HCT116 (cell line): ENCODE results near the gene CCDC187. TPM values are rescaled to one million over a fixed set of nuclear protein-coding genes. Genes with fewer than 3 reads are reported as not detected.

Source experiments
- ATAC-seq: fragments of 200-7000 bp; cut with Tn5 transposase; 2 replicates; pipeline ENCODE4 v1.9.1; 2020; ENCODE audit warnings: mild to moderate bottlenecking, moderate library complexity
- BruUV-seq: library from RNA; stranded (reverse); fragments of 400-500 nt; replicated peaks from 2 replicates; lab custom pipeline; 2021; lab: Mats Ljungman, UMichigan
- CTCF ChIA-PET: fragments of 300-600 bp; sonication (Branson Sonifier 250); formaldehyde crosslinking; loops from one replicate; lab custom pipeline; 2021; ENCODE audit warnings: antibody characterized with exemption; lab: Charles Lee
- POLR2A ChIA-PET: fragments of 300-600, 350-600 bp; sonication (Branson Sonifier 250); formaldehyde crosslinking; loops from one replicate; lab custom pipeline; 2021; ENCODE audit warnings: antibody characterized with exemption; lab: Charles Lee
- RAD21 ChIA-PET, 2 experiments: fragments of 300-600 bp; sonication (Branson Sonifier 250); formaldehyde crosslinking; loops; one replicate each; lab custom pipeline; 2023; ENCODE audit warnings: low total read pairs in 2 of 2; ENCODE audit not compliant: uncharacterized antibody in 2 of 2, unreplicated experiment in 2 of 2, low non-redundant PET in 1 of 2; lab: Charles Lee
- DNase-seq: peaks from one replicate; pipeline ENCODE4 v3.0.0-alpha.2; 2010; ENCODE audit warnings: low read depth, low spot score
- H2AFZ ChIP-seq: fragments of 200-600 bp; shearing (Covaris generic), sonication (generic); 2 replicates; pipeline ENCODE4 v1.6.1; 2017; ENCODE audit warnings: low read depth, mixed run types, mixed read lengths, antibody characterized with exemption, low read length; ENCODE audit not compliant: poor library complexity, severe bottlenecking
- H3K27ac ChIP-seq: 2 replicates; pipeline ENCODE4 v1.5.1; 2012; ENCODE audit warnings: low read depth, low read length
- H3K27me3 ChIP-seq: fragments of 200-600 bp; sonication (generic); 2 replicates; pipeline ENCODE4 v1.6.1; 2016; ENCODE audit warnings: mixed run types, low read length, mixed read lengths; ENCODE audit not compliant: insufficient read depth
- H3K36me3 ChIP-seq, 2 experiments: fragments of 200-500 bp in 1 of 2; fragments of 200-600 bp in 1 of 2; sonication (Bioruptor generic) in 1 of 2; sonication (generic) in 1 of 2; 2 replicates each; pipeline versions ENCODE4 v1.5.1 to v1.6.1; 2014 to 2016; ENCODE audit warnings: low read length in 2 of 2, inconsistent platforms in 1 of 2, mixed read lengths in 1 of 2, mixed run types in 1 of 2; ENCODE audit not compliant: insufficient read depth in 2 of 2, control insufficient read depth in 1 of 2
- H3K4me1 ChIP-seq, 2 experiments: fragments of 200-600 bp in 1 of 2; sonication (generic) in 1 of 2; 2 replicates each; pipeline versions ENCODE4 v1.5.1 to v1.6.1; 2012 to 2017; ENCODE audit warnings: low read length in 2 of 2, inconsistent platforms in 1 of 2, mild to moderate bottlenecking in 1 of 2, mixed read lengths in 1 of 2, mixed run types in 1 of 2, moderate library complexity in 1 of 2; ENCODE audit not compliant: insufficient read depth in 2 of 2, control insufficient read depth in 1 of 2
- H3K4me2 ChIP-seq: fragments of 200-600 bp; sonication (generic); 2 replicates; pipeline ENCODE4 v1.6.1; 2017; ENCODE audit warnings: mixed run types, low read length, mixed read lengths
- H3K4me3 ChIP-seq, 2 experiments: fragments of 200-600 bp in 1 of 2; sonication (generic) in 1 of 2; replicated peaks in 1 of 2; 2 replicates each; pipeline ENCODE4 v1.5.1; 2011 to 2016; ENCODE audit warnings: low read length in 2 of 2, control low read depth in 1 of 2, low read depth in 1 of 2, mild to moderate bottlenecking in 1 of 2, mixed read lengths in 1 of 2, mixed run types in 1 of 2
- H3K79me2 ChIP-seq: fragments of 200-600 bp; sonication (generic); 2 replicates; pipeline ENCODE4 v1.6.1; 2017; ENCODE audit warnings: mild to moderate bottlenecking, mixed run types, low read length, moderate library complexity, mixed read lengths; ENCODE audit not compliant: insufficient read depth
- H3K9ac ChIP-seq: fragments of 200-600 bp; sonication (generic); 2 replicates; pipeline ENCODE4 v1.6.1; 2016; ENCODE audit warnings: low read length, mixed read lengths
- H3K9me2 ChIP-seq: fragments of 200-600 bp; sonication (generic), shearing (Covaris generic); 2 replicates; pipeline ENCODE4 v1.6.1; 2017; ENCODE audit warnings: mixed run types, mild to moderate bottlenecking, moderate library complexity; ENCODE audit not compliant: insufficient read depth
- H3K9me3 ChIP-seq, 2 experiments: fragments of 200-500 bp in 1 of 2; fragments of 200-600 bp in 1 of 2; sonication (Bioruptor generic) in 1 of 2; sonication (generic) in 1 of 2; 2 replicates each; pipeline ENCODE4 v1.6.1; 2014 to 2017; ENCODE audit warnings: low read length in 2 of 2, mixed read lengths in 2 of 2, inconsistent platforms in 1 of 2, low read depth in 1 of 2, mild to moderate bottlenecking in 1 of 2, mixed run types in 1 of 2, moderate library complexity in 1 of 2; ENCODE audit not compliant: control insufficient read depth in 1 of 2, insufficient read depth in 1 of 2
- H4K20me1 ChIP-seq: fragments of 200-600 bp; sonication (generic), shearing (Covaris generic); 2 replicates; pipeline ENCODE4 v1.6.1; 2017; ENCODE audit warnings: mixed run types, mild to moderate bottlenecking, moderate library complexity; ENCODE audit not compliant: insufficient read depth
- EZH2phosphoT487 ChIP-seq: fragments of 200-600 bp; IDR thresholded peaks from 2 replicates; pipeline ENCODE4 v1.6.1; 2018; ENCODE audit warnings: antibody characterized with exemption, borderline replicate concordance
- FOSL1 ChIP-seq: IDR thresholded peaks from 2 replicates; pipeline ENCODE4 v1.6.1; 2012; ENCODE audit warnings: low read depth
- JUND ChIP-seq: IDR thresholded peaks from 2 replicates; pipeline ENCODE4 v1.6.1; 2012
- POLR2AphosphoS5 ChIP-seq: IDR thresholded peaks from 2 replicates; pipeline ENCODE4 v1.6.1; 2011; ENCODE audit warnings: mild to moderate bottlenecking, low read depth, low read length, moderate library complexity
- intact Hi-C: fragments of 100-400 bp; cut with micrococcal nuclease; formaldehyde crosslinking; loops from 2 replicates; pipeline ENCODE4 v1.10.0; 2022
- total RNA-seq: library from RNA; stranded (reverse); gene quantifications from one replicate; pipeline ENCODE4 v1.2.1, GENCODE V29; 2021; ENCODE audit not compliant: unreplicated experiment
- TF ChIP-seq, protein P1 (sequence below): IDR thresholded peaks from 2 replicates; pipeline ENCODE4 v1.6.1; 2012; ENCODE audit warnings: low read depth
- TF ChIP-seq, protein P2 (sequence below): IDR thresholded peaks from 2 replicates; pipeline ENCODE4 v1.6.1; 2011; ENCODE audit warnings: mild to moderate bottlenecking, low read length, moderate library complexity; ENCODE audit not compliant: insufficient replicate concordance; ENCODE audit errors: extremely low read depth
- TF ChIP-seq, protein P3 (sequence below): IDR thresholded peaks from 2 replicates; pipeline ENCODE4 v1.6.1; 2012
- TF ChIP-seq, protein P4 (sequence below): IDR thresholded peaks from 2 replicates; pipeline ENCODE4 v1.6.1; 2012
- TF ChIP-seq, protein P5 (sequence below), 3 experiments: fragments of 200-600 bp in 1 of 3; sonication (generic) in 1 of 3; IDR thresholded peaks in 2 of 3; conservative IDR thresholded peaks in 1 of 3; 2 replicates each; pipeline ENCODE4 v1.5.1; 2012 to 2017; ENCODE audit warnings: low read depth in 2 of 3, low read length in 2 of 3, antibody characterized with exemption in 1 of 3, borderline replicate concordance in 1 of 3, control low read depth in 1 of 3, mild to moderate bottlenecking in 1 of 3, mixed read lengths in 1 of 3, mixed run types in 1 of 3, moderate library complexity in 1 of 3; ENCODE audit not compliant: insufficient read depth in 1 of 3

Gene CCDC187
- total RNA-seq, 1 experiment from 2014 or later: 4.6 TPM

DNA sequence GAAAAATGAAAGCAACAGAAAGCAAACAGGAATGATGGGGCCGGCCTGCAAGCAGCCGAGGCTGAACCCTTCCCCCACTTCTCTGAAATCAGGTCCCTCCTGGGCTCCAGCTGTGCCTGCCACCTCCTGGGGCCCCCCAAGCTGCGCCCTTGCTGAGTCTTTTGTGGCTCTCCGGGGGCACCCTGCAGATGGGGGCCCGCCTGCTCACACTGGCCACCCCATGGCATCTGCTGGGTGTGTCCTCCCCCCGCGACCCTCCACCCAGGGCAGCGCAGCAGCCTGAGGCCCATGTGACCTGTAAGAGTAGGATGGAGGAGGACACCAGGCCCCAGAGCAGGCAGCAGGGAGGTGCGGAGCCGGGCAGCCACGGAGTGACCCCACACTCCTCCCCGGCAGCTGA, 29.2 kb upstream of the CCDC187 start:
- TF ChIP-seq POLR2AphosphoS5: no peak
- no peak for TF ChIP-seq JUND
- TF ChIP-seq, protein P1, sequence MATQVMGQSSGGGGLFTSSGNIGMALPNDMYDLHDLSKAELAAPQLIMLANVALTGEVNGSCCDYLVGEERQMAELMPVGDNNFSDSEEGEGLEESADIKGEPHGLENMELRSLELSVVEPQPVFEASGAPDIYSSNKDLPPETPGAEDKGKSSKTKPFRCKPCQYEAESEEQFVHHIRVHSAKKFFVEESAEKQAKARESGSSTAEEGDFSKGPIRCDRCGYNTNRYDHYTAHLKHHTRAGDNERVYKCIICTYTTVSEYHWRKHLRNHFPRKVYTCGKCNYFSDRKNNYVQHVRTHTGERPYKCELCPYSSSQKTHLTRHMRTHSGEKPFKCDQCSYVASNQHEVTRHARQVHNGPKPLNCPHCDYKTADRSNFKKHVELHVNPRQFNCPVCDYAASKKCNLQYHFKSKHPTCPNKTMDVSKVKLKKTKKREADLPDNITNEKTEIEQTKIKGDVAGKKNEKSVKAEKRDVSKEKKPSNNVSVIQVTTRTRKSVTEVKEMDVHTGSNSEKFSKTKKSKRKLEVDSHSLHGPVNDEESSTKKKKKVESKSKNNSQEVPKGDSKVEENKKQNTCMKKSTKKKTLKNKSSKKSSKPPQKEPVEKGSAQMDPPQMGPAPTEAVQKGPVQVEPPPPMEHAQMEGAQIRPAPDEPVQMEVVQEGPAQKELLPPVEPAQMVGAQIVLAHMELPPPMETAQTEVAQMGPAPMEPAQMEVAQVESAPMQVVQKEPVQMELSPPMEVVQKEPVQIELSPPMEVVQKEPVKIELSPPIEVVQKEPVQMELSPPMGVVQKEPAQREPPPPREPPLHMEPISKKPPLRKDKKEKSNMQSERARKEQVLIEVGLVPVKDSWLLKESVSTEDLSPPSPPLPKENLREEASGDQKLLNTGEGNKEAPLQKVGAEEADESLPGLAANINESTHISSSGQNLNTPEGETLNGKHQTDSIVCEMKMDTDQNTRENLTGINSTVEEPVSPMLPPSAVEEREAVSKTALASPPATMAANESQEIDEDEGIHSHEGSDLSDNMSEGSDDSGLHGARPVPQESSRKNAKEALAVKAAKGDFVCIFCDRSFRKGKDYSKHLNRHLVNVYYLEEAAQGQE: no peak
- no peak for TF ChIP-seq EZH2phosphoT487
- no peaks in the 10 kb centered on the region for H3K9me3 ChIP-seq
- intact Hi-C loops: no loop called here
- ATAC-seq (no peak), DNase-seq (no peak)
- no peak overlapping the region for H3K9ac ChIP-seq
- no peak overlapping the region for H3K4me3 ChIP-seq
- no peak overlapping the region for H3K27ac ChIP-seq
- no peaks in the 10 kb centered on the region for H3K27me3 ChIP-seq
- no peak overlapping the region for H3K4me2 ChIP-seq
- peaks cover 18% of the 10 kb centered on the region; the same call in 1 of the 2 replicates for H3K79me2 ChIP-seq
- ChIA-PET CTCF (no interaction called here), POLR2A (no interaction called here), RAD21 (no interaction called here)
- no peaks in the 10 kb centered on the region; a peak in 1 of 4 replicates for H3K36me3 ChIP-seq
- H4K20me1 ChIP-seq: no peaks in the 10 kb centered on the region
- no peaks in the 10 kb centered on the region for H3K9me2 ChIP-seq
- no TSS peak for BruUV-seq
- H3K4me1 ChIP-seq: peaks cover 8 to 12% of the 10 kb centered on the region in 2 experiments; a peak in 3 of 4 replicates
- no peak overlapping the region for H2AFZ ChIP-seq

DNA sequence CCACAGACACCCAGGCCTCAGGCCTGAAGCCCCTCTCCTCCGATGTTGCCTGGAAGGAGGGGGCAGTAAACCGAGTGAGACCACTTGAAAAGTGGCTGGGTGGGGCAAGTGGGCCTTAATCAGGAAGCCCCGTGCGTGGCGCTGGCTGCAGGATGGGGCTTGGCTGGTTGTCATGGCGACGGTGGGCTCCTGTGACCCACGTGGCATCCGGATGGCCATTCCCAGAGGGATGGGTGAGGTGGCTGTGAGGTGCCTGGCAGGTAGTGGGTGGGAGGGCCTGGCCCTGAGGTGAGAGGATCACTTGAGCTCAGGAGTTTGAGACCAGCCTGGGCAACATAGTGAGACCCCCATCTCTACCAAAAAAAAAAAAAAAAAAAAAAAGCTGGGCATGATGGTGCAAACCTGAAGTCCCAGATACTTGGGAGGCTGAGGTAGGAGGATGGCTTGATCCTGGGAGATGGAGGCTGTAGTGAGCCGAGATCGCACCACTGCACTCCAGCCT, 28.6 kb upstream of the CCDC187 start:
- Histone ChIP-seq H2AFZ (no peak overlapping the region), H3K9me2 (no peaks in the 10 kb centered on the region), H3K9ac (no peak overlapping the region), H3K79me2 (peaks cover 20% of the 10 kb centered on the region; the same call in 1 of the 2 replicates), H3K4me2 (no peak overlapping the region), H3K36me3 (no peaks in the 10 kb centered on the region; a peak in 1 of 4 replicates), H3K27me3 (no peaks in the 10 kb centered on the region), H4K20me1 (no peaks in the 10 kb centered on the region), H3K27ac (no peak overlapping the region), H3K4me3 (no peak overlapping the region), H3K4me1 (peaks cover 8 to 13% of the 10 kb centered on the region in 2 experiments; a peak in 3 of 4 replicates), H3K9me3 (no peaks in the 10 kb centered on the region)
- ChIA-PET RAD21 (no interaction called here), CTCF (no interaction called here), POLR2A (no interaction called here)
- DNase-seq (no peak), ATAC-seq (no peak)
- BruUV-seq: no TSS peak
- TF ChIP-seq, protein P2, sequence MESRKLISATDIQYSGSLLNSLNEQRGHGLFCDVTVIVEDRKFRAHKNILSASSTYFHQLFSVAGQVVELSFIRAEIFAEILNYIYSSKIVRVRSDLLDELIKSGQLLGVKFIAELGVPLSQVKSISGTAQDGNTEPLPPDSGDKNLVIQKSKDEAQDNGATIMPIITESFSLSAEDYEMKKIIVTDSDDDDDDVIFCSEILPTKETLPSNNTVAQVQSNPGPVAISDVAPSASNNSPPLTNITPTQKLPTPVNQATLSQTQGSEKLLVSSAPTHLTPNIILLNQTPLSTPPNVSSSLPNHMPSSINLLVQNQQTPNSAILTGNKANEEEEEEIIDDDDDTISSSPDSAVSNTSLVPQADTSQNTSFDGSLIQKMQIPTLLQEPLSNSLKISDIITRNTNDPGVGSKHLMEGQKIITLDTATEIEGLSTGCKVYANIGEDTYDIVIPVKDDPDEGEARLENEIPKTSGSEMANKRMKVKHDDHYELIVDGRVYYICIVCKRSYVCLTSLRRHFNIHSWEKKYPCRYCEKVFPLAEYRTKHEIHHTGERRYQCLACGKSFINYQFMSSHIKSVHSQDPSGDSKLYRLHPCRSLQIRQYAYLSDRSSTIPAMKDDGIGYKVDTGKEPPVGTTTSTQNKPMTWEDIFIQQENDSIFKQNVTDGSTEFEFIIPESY: no peak
- TF ChIP-seq, protein P3, sequence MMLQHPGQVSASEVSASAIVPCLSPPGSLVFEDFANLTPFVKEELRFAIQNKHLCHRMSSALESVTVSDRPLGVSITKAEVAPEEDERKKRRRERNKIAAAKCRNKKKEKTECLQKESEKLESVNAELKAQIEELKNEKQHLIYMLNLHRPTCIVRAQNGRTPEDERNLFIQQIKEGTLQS: no peak
- TF ChIP-seq POLR2AphosphoS5 (no peak), FOSL1 (no peak)
- TF ChIP-seq, protein P4, sequence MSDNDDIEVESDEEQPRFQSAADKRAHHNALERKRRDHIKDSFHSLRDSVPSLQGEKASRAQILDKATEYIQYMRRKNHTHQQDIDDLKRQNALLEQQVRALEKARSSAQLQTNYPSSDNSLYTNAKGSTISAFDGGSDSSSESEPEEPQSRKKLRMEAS: no peak
- TF ChIP-seq, protein P5, sequence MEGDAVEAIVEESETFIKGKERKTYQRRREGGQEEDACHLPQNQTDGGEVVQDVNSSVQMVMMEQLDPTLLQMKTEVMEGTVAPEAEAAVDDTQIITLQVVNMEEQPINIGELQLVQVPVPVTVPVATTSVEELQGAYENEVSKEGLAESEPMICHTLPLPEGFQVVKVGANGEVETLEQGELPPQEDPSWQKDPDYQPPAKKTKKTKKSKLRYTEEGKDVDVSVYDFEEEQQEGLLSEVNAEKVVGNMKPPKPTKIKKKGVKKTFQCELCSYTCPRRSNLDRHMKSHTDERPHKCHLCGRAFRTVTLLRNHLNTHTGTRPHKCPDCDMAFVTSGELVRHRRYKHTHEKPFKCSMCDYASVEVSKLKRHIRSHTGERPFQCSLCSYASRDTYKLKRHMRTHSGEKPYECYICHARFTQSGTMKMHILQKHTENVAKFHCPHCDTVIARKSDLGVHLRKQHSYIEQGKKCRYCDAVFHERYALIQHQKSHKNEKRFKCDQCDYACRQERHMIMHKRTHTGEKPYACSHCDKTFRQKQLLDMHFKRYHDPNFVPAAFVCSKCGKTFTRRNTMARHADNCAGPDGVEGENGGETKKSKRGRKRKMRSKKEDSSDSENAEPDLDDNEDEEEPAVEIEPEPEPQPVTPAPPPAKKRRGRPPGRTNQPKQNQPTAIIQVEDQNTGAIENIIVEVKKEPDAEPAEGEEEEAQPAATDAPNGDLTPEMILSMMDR (IDR thresholded peaks at IDR 0.05 in 2 of 3, conservative IDR thresholded peaks at IDR 0.05 in 1 of 3; ENCODE audit: borderline replicate concordance in 1 of 3, insufficient read depth in 1 of 3, low read depth in 2 of 3, low read length in 2 of 3): no peak
- intact Hi-C loops: no loop called here
